Osteoblast (primary cell): Measurements from ENCODE around the gene PRUNE1. TPM values are rescaled to one million over a fixed set of nuclear protein-coding genes. Genes with fewer than 3 reads are reported as not detected.

Source experiments
- DNase-seq: peaks from one replicate; pipeline ENCODE4 v3.0.0; 2011; ENCODE audit warnings: low spot score, mixed read lengths; ENCODE audit not compliant: insufficient read length; ENCODE audit errors: missing footprints
- H2AFZ ChIP-seq: 2 replicates; pipeline ENCODE4 v1.6.0; 2011; ENCODE audit warnings: mild to moderate bottlenecking, low read length
- H3K27ac ChIP-seq: 2 replicates; pipeline ENCODE4 v1.5.1; 2011; ENCODE audit warnings: mild to moderate bottlenecking, low read depth, low read length, moderate library complexity
- H3K27me3 ChIP-seq: 2 replicates; pipeline ENCODE4 v1.6.0; 2012; ENCODE audit warnings: mild to moderate bottlenecking, control low read depth, inconsistent platforms, low read length, moderate library complexity; ENCODE audit not compliant: insufficient read depth
- H3K36me3 ChIP-seq: 2 replicates; pipeline ENCODE4 v1.5.1; 2011; ENCODE audit warnings: mild to moderate bottlenecking, low read length, control low read depth, moderate library complexity; ENCODE audit not compliant: insufficient read depth
- H3K4me1 ChIP-seq: 2 replicates; pipeline ENCODE4 v1.5.1; 2011; ENCODE audit warnings: mild to moderate bottlenecking, low read length, control low read depth, moderate library complexity; ENCODE audit not compliant: insufficient read depth
- H3K4me2 ChIP-seq: 2 replicates; pipeline ENCODE4 v1.6.0; 2011; ENCODE audit warnings: mild to moderate bottlenecking, low read length; ENCODE audit not compliant: insufficient read depth
- H3K4me3 ChIP-seq: fragments of 200-600 bp; sonication (generic); 3 replicates; pipeline ENCODE4 v1.5.1; 2012; ENCODE audit warnings: mild to moderate bottlenecking, low read length, inconsistent platforms; ENCODE audit not compliant: insufficient read depth
- H3K79me2 ChIP-seq: 2 replicates; pipeline ENCODE4 v1.6.0; 2012; ENCODE audit warnings: mild to moderate bottlenecking, low read length, control low read depth, inconsistent platforms; ENCODE audit not compliant: insufficient read depth
- H3K9me3 ChIP-seq: 2 replicates; pipeline ENCODE4 v1.5.1; 2011; ENCODE audit warnings: low read depth, low read length, control low read depth
- H4K20me1 ChIP-seq: 2 replicates; pipeline ENCODE4 v1.6.0; 2012; ENCODE audit warnings: mild to moderate bottlenecking, low read length, control low read depth; ENCODE audit not compliant: insufficient read depth
- total RNA-seq: library from RNA; depleted of rRNA; stranded (reverse); fragments of >200 nt; gene quantifications from 2 replicates; pipeline ENCODE4 v1.2.3, GENCODE V29; 2012
- TF ChIP-seq, protein P1 (sequence below): IDR thresholded peaks from 2 replicates; pipeline ENCODE4 v1.5.1; 2011; ENCODE audit warnings: mild to moderate bottlenecking, low read depth, low read length, moderate library complexity; ENCODE audit errors: extremely low read depth

PRUNE1 gene
- total RNA-seq, 1 donor, result 11.6 TPM

DNA sequence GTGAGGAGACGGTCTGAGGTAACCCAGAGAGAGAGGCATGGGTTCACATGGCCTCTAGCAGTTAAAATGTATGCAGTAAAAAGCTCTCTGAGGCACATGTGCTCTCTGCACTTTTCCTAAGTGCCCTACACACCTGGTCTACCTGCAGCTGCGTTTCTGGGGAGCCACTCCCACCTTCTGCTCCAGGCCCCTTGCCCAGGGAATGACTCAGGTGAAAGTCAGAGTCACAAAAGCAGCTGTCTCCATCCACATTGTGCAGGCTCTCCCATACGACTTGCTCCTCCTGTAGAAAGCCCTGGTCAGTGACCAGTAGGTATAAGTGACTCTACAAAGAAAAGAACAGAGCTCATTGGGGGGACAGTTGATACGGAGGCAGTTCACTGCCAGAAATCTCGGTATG lies 10.3 kb upstream of the PRUNE1 start:
- no peaks in the 10 kb centered on the region for H3K27me3 ChIP-seq
- H3K4me3 ChIP-seq, result no peak overlapping the region
- peaks cover 3% of the 10 kb centered on the region for H3K36me3 ChIP-seq
- H2AFZ ChIP-seq, result no peak overlapping the region
- no peak for DNase-seq
- H4K20me1 ChIP-seq, result no peaks in the 10 kb centered on the region
- TF ChIP-seq, protein P1, sequence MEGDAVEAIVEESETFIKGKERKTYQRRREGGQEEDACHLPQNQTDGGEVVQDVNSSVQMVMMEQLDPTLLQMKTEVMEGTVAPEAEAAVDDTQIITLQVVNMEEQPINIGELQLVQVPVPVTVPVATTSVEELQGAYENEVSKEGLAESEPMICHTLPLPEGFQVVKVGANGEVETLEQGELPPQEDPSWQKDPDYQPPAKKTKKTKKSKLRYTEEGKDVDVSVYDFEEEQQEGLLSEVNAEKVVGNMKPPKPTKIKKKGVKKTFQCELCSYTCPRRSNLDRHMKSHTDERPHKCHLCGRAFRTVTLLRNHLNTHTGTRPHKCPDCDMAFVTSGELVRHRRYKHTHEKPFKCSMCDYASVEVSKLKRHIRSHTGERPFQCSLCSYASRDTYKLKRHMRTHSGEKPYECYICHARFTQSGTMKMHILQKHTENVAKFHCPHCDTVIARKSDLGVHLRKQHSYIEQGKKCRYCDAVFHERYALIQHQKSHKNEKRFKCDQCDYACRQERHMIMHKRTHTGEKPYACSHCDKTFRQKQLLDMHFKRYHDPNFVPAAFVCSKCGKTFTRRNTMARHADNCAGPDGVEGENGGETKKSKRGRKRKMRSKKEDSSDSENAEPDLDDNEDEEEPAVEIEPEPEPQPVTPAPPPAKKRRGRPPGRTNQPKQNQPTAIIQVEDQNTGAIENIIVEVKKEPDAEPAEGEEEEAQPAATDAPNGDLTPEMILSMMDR, result no peak
- H3K27ac ChIP-seq, result no peak overlapping the region
- H3K4me2 ChIP-seq, result no peak overlapping the region
- H3K4me1 ChIP-seq, result peaks cover 18% of the 10 kb centered on the region
- H3K79me2 ChIP-seq, result no peaks in the 10 kb centered on the region
- H3K9me3 ChIP-seq, result no peaks in the 10 kb centered on the region

GRCh38 chr1:150999051-150999674 lies 9.1 kb upstream of the PRUNE1 start:
- H3K27me3 ChIP-seq, result no peaks in the 10 kb centered on the region
- H3K4me1 ChIP-seq, result peaks cover 18% of the 10 kb centered on the region
- H4K20me1 ChIP-seq, result no peaks in the 10 kb centered on the region
- peak overlapping the region; percentile 82 for H2AFZ ChIP-seq
- peaks cover 3% of the 10 kb centered on the region for H3K36me3 ChIP-seq
- H3K79me2 ChIP-seq, result no peaks in the 10 kb centered on the region
- peak; percentile 90 for DNase-seq
- H3K9me3 ChIP-seq, result no peaks in the 10 kb centered on the region
- H3K27ac ChIP-seq, result peak overlapping the region; percentile 75
- peak overlapping the region; percentile 81 for H3K4me2 ChIP-seq
- peak overlapping the region; percentile 47 for H3K4me3 ChIP-seq
- TF ChIP-seq, protein P1, result no peak

GRCh38 chr1:150999926-151000325 lies 8.3 kb upstream of the PRUNE1 start:
- H4K20me1 ChIP-seq, result no peaks in the 10 kb centered on the region
- no peaks in the 10 kb centered on the region for H3K9me3 ChIP-seq
- H3K4me3 ChIP-seq, result no peak overlapping the region
- H3K27ac ChIP-seq, result peak overlapping the region; percentile 75
- DNase-seq, result no peak
- H3K4me1 ChIP-seq, result peaks cover 19% of the 10 kb centered on the region
- TF ChIP-seq, protein P1, result no peak
- H3K36me3 ChIP-seq, result peaks cover 3% of the 10 kb centered on the region
- no peak overlapping the region for H2AFZ ChIP-seq
- peaks cover 5% of the 10 kb centered on the region for H3K79me2 ChIP-seq
- no peak overlapping the region for H3K4me2 ChIP-seq
- no peaks in the 10 kb centered on the region for H3K27me3 ChIP-seq

DNA sequence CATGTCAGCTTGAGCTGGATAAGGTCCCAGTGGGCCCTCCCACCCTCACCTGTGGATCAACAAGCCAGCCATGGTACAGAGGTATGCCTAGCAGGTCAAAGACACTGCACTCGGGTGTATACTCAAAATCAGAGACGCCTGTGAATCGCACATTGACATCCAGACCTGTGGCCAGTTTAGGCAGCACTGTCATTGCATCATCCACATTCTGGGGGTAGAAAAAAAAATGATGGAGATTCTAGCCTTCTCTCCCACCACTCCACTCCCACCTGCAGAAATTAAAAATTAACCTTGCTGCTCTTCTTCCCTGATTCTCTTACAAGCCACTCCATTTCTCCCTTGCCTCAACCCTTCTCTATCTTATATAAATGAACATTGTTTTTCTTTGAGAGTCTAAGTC lies 7.8 kb upstream of the PRUNE1 start:
- no peak overlapping the region for H2AFZ ChIP-seq

More for the DNA sequence above, 7.8 kb upstream of the PRUNE1 start:
- Histone ChIP-seq H3K4me1 (peaks cover 22% of the 10 kb centered on the region), H4K20me1 (no peaks in the 10 kb centered on the region), H3K4me3 (no peak overlapping the region), H3K27me3 (no peaks in the 10 kb centered on the region), H3K9me3 (no peaks in the 10 kb centered on the region), H3K36me3 (peaks cover 3% of the 10 kb centered on the region), H3K27ac (no peak overlapping the region), H3K79me2 (peaks cover 7% of the 10 kb centered on the region), H3K4me2 (no peak overlapping the region)
- DNase-seq, result no peak
- TF ChIP-seq, protein P1, result no peak
